Measurements from ENCODE around the gene PHKA1.
A peak's percentile ranks its signal among the peaks of the same experiment; 100 is the strongest.
"Not testable (repeated sequence)": the region's sequence is repeated elsewhere in the genome, so short reads cannot be mapped to it uniquely, and the experiment has no call there.

PHKA1 gene

DNA sequence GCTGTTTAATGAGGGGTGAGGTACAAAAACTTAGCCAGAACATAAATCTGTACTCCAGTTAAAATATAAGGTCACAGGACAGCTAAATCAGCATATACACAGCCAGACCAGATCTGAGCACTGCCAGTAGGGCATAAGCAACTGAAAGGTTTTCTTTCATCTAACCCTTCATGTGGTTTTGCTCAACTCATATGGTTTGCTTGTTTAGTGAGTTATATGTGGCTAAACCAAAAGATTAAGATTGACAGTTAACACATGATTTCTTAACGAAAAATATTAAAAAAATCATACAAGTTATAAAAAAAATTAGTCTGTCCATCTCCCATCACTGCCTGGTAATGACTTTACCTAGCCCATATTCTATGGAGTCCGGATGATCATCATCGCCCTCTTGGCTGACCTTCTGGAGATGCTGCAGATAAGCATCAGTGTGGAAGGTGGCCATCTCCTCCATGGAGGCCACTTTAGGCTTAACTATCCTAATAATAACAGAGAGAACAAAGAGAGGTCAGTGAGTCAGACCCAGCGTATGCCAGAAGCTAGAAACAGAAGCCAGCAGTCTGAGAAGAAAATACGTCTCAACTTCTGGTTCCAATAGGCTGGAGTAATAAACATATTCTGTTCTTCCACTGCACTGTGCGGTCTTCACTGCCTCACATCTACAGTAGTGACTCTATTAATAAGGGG, 145.6 kb downstream of the PHKA1 start:
- DNase-seq: no peak

DNA sequence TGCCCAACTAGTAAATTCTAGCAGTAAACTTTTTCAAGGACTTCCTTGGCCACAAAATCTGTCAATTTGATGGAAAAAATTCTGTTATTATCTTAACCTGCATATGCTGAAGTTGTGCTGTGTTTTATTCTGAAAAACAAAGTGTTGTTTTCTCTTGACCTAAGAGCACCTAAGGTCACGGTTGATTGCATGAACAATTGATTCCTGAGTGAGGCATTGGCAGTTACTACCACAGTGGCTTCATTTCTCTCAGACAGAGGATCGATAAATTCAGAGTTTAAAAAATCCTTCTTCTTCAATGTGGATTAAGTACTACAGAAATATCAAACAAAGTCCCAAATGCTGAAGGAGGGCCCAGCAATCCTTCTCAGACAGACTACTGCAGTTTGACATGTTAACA, 147.7 kb downstream of the PHKA1 start:
- DNase-seq: no peak

DNA sequence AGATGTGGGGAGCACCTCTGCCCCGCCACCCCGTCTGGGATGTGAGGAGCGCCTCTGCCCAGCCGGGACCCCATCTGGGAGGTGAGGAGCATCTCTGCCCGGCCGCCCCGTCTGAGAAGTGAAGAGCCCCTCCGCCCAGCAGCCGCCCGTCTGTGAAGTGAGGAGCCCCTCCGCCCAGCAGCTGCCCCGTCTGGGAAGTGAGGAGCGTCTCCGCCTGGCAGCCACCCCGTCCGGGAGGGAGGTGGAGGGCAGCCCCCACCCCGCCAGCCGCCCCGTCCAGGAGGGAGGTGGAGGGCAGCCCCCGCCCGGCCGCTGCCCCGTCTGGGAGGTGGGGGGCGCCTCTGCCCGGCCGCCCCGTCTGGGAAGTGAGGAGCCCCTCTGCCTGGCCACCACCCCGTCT, 154.5 kb downstream of the PHKA1 start:
- DNase-seq: not testable (repeated sequence)

DNA sequence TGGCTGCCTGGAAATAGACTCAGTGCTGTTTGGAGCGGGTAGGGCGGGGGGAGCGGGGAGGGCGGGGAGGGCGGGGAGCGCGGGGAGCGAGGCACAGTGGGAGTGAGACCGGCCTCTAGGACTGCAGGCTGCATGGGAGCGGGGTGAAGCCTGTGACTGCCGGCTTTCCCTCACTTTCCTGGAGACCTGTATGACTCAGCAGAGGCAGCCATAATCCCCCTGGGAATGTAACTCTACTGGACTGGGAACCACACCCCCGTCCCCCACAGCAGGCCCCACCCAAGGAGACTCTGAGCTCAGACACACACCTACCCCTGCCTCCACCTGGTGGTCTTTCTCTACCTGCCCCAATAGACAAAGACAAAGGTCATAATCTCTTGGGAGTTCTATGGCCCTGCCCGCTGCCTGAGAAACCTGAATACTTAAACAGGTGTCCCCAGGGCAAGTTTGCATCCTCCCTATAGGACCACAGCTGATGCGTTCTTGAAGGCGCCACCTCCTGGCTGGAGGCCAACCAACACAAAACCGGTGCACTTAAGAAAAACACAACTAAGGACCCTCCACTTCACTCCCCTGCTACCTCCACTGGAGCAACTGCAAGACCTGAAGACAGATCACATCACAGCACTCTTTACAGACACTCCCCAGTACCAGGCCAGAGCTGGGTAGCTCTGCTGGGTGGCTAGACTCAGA, 159.5 kb downstream of the PHKA1 start:
- no peak for DNase-seq

DNA sequence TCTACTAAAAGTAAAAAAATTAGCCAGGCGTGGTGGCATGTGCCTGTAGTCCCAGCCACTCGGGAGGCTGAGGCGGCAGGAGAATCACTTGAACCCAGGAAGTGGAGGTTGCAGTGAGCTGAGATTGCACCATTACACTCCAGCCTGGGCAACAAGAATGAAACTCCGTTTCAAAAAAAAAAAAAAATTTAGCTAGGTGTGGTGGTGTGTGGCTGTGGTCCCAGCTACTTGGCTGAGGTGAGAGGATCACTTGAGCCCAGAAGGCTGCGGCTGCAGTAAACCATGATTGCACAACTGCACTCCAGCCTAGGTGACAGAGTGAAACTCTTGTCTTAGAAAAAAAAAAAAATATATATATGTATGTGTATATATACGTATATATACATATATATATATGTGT, 161.7 kb downstream of the PHKA1 start:
- DNase-seq: not testable (repeated sequence)

DNA sequence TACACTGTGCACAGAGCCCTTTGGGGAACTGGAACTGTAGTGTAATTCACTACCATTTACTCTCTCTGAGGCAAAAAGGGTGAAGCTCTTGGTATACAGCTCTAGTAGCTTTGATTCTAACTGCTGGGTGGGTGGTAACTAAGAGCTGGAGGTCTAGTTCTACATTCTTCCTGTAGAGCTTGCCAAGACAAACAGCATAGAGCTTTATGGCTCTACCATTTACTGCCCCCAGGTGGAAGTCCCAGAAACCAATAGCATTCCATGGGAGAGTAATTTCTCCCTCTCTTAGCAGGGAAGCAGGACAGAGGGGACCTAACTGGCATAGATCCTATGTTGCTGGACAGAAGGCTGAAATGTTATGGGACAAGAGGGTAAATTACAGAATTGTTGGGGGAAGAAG, 168.1 kb downstream of the PHKA1 start:
- DNase-seq: peak; percentile 9

DNA sequence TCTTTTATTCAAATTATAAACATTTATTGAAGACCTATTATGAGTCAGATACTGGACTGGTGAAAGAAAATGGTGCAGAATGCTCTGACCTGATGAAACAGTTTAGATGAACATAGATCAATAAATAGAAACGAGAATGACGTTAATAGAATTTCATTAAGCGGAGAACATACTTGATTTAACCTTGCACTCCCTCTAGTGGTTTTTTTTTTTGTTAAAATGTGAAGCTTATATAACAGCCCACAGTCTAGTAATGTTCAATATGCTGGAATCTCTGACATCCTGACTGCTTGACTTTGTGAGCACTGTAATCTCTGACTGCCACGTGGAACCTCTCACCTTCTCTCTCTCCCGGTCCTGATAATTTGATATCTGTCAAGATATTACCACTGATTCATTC, 173.8 kb downstream of the PHKA1 start:
- peak; percentile 13 for DNase-seq

DNA sequence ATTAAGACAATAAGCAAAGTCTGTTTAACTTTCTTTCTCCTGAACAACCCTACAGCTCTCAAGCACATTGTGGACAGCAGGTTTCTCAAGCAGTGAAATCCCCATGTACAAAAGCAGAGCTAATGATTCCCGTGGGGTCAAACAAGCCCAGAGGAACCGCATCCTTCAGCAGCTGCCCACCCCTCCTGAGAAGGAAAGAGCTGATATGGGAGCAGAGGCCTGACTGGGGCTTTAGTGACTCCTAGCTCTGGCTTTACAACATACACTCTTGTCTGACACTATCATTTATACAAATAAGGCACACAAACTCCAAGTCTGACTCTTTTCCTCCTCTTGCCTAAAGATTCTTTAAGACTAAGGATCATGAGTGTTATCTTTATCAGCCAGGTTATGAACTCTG, 174.3 kb downstream of the PHKA1 start:
- no peak for DNase-seq

DNA sequence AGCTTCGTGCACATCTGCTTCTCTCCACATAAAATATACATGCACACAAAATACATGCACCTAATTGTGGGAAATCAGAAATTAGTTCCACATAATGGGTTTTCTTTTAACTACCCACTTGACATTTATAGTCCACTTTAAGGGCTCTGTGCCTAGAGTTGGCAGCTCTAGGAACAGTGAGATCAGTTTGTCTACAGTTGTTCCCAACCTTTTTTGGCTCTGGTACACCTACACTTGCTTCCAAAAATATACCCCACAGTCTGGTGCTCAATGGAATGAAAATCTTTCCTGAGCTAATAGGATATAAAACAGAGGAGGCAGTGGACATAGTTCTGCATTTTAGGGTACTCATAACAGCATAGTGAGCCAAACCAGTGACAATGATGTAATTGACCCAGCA, 177.6 kb downstream of the PHKA1 start:
- DNase-seq: peak; percentile 65

DNA sequence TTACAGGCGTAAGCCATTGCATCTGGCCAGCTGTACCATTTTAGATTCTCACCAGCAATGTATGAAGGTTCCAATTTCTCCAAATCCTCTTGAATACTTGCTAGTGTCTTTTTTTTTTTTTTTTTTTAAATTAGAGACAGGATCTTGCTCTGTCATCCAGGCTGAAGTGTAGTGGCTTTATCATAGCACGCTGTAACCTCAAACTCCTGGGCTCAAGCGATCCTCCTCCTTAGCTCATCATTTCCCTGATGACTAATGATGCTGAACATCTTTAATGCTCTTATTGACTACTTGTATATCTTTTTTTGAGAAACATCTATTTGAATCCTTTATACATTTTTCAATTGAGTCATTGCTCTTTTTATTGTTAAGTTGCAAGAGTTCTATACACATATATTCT, 181.7 kb downstream of the PHKA1 start:
- DNase-seq: no peak
